Measurements from ENCODE around the gene EGFL7.

Gene EGFL7

DNA sequence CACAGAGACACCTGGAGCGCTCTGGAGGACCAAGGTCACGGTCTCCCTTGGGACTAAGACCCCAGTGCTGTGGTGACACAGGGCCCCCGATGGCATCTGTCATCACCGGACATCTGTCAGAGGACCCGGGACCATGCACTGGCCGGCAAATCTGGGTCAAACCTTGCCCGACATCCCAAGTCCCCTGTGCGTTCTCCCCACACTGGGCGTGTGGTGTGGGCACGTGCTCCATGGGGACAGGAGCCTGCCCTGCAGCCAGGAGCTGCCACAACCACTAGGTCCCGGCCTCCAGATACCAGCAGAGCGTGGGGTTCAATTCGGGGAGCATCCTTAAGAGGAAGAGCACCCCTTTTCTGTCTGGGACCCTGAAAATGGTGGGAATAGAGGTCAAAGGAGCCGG lies 21.0 kb downstream of the EGFL7 start:
- ChIA-PET POLR2A (no interaction called here), CTCF (interaction anchor here (4.2 kb wide), 1 partner anchor 12 kb away, joined by 48 read pairs; no protein-coding TSS in a partner anchor)
- H3K4me3 ChIP-seq (ENCODE audit: low read depth, low read length): no peak overlapping the region
- TF ChIP-seq, protein P1, sequence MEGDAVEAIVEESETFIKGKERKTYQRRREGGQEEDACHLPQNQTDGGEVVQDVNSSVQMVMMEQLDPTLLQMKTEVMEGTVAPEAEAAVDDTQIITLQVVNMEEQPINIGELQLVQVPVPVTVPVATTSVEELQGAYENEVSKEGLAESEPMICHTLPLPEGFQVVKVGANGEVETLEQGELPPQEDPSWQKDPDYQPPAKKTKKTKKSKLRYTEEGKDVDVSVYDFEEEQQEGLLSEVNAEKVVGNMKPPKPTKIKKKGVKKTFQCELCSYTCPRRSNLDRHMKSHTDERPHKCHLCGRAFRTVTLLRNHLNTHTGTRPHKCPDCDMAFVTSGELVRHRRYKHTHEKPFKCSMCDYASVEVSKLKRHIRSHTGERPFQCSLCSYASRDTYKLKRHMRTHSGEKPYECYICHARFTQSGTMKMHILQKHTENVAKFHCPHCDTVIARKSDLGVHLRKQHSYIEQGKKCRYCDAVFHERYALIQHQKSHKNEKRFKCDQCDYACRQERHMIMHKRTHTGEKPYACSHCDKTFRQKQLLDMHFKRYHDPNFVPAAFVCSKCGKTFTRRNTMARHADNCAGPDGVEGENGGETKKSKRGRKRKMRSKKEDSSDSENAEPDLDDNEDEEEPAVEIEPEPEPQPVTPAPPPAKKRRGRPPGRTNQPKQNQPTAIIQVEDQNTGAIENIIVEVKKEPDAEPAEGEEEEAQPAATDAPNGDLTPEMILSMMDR (IDR thresholded peaks at IDR 0.05; ENCODE audit: insufficient read depth, low read length, missing control alignments): no peak
- no peak for DNase-seq (ENCODE audit: low read depth, low spot score)

DNA sequence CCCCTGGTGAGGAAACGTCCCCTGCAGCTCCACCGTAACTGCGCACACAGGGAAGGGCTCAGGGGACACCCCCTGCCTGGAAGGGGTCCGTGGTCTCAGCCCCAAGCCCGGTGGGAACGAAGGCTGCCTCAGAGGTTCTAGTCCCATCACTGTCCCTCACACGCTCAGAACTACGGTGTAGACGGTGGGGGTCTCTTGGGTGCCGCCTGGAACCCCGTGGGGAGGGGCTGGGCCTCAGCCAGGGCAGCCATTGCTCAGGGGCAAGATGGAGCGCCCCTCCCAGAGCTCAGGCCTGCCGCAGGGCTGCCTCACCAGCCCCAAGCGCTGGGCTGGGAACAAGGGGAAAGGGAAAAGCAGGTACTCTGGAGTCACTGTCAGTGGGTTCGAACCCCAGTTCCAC lies 21.6 kb downstream of the EGFL7 start:
- TF ChIP-seq, protein P1 (IDR thresholded peaks at IDR 0.05; ENCODE audit: insufficient read depth, low read length, missing control alignments): no peak
- DNase-seq (ENCODE audit: low read depth, low spot score): no peak
- H3K4me3 ChIP-seq (ENCODE audit: low read depth, low read length): no peak overlapping the region
- POLR2A ChIA-PET: no interaction called here
- CTCF ChIA-PET: interaction anchor here (4.2 kb wide), 1 partner anchor 12 kb away, joined by 48 read pairs; no protein-coding TSS in a partner anchor

DNA sequence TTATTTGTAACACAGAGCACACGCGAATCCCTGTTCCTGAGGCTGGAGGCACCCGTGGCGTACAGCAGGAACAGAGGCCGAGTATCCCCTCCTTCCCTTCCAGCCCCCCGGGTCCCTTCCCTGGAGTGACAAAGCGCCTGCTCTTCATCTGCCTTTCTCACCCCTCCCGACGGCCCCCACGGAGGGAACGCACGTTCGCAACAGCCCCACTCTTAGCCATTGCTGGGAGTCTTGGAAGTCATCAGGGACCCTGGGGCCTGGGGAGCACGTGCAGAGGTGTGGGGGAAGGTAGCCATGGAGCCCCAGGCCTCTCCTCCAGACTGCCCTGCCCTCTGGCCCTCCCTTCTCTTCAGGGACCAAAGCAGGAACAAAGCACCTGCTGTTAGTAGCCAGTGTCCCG lies 22.1 kb downstream of the EGFL7 start:
- ChIA-PET POLR2A (no interaction called here), CTCF (interaction anchor here (2.9 to 4.2 kb wide), 2 partner anchors 12 to 13 kb away, joined by 21 to 48 read pairs; no protein-coding TSS in a partner anchor)
- H3K4me3 ChIP-seq (ENCODE audit: low read depth, low read length): no peak overlapping the region
- TF ChIP-seq, protein P1 (IDR thresholded peaks at IDR 0.05; ENCODE audit: insufficient read depth, low read length, missing control alignments): no peak
- no peak for DNase-seq (ENCODE audit: low read depth, low spot score)

DNA sequence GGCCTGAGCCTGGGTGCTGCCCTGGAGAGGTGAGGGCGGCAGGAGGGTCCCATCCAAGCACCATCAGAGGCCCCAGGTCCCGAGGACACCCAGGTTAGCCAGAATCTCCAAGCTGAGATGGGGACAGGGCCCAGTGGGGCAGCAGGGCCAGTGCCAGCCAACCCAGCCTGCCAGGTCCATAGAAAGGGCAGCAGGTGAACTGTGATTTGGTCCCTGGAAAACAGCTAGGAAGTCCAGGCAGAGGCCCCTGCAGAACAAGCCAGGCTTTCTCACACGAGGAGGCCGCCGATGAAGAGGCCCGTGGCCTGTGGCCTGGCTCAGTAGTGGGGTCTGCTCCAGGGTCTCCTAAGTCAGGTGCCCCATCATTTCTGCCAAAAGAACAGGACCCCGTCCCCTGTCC lies 22.5 kb downstream of the EGFL7 start:
- ChIA-PET CTCF (interaction anchor here (1.1 to 2.9 kb wide), 2 partner anchors 13 to 200 kb away, joined by 4 to 21 read pairs; no protein-coding TSS in a partner anchor), POLR2A (no interaction called here)
- TF ChIP-seq, protein P1 (IDR thresholded peaks at IDR 0.05; ENCODE audit: insufficient read depth, low read length, missing control alignments): no peak
- no peak overlapping the region for H3K4me3 ChIP-seq (ENCODE audit: low read depth, low read length)
- DNase-seq (ENCODE audit: low read depth, low spot score): no peak

DNA sequence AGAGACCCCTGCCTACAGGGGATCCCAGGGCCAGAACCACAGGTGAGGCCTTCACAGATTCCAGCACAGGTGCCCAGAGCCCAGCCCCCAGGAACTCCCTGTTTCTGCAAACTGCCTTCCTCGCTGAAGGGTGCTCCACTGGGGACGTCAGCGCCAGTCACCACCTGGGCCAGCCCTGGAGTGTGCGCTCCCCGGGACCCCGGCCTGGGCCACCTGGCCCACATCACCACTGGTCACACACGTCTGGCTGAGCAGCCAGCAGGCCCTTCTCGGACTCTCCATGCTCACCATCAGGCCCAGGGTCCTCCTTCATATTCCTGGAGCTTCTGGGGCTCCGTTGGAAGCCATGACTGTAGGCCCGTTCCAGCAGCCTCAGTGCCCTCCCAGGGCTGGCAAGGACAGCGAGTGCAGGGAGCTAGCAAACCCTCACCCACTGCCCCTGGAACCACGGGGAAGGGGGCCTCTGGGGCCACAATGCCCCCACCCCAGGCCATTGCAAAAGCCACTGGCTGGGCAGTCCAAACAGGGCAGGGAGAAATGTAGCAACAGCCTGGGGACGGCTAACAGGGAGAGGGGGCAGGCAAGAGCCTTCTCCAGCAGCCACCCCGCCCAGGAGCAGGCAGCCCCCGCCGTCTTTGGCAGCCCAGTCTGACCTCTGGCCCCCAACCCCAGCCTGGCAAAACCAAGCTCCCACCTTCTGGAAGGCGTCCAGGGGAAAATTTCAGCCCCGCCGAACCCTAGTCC lies 23.2 kb downstream of the EGFL7 start:
- CTCF ChIA-PET: interaction anchor here (0.5 to 2.9 kb wide), 3 partner anchors 14 to 201 kb away, joined by 3 to 21 read pairs (median 4); no protein-coding TSS in a partner anchor
- peak overlapping the region; percentile 70 for H3K4me3 ChIP-seq (ENCODE audit: low read depth, low read length)
- POLR2A ChIA-PET: interaction anchor here (1.0 kb wide), 1 partner anchor 42 kb away, joined by 8 read pairs; no protein-coding TSS in a partner anchor
- DNase-seq (ENCODE audit: low read depth, low spot score): no peak
- TF ChIP-seq, protein P1 (IDR thresholded peaks at IDR 0.05; ENCODE audit: insufficient read depth, low read length, missing control alignments): no peak

DNA sequence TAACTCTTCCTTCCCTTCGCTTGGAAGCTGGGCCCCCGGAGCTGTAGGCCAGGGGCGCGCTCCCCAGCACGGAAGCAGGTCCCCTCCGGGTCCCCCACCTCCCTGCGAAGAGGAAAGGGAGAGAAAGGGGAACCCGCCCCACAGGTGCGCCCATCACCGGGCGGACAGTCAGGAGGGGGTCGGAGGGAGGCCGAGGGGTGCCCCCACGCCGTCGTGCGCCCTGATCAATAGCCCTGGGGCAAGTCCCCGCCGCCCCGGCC lies 23.7 kb downstream of the EGFL7 start:
- TF ChIP-seq, protein P1 (IDR thresholded peaks at IDR 0.05; ENCODE audit: insufficient read depth, low read length, missing control alignments): no peak
- DNase-seq (ENCODE audit: low read depth, low spot score): no peak
- peak overlapping the region; percentile 70 for H3K4me3 ChIP-seq (ENCODE audit: low read depth, low read length)
- ChIA-PET POLR2A (interaction anchor here (1.0 kb wide), 1 partner anchor 42 kb away, joined by 8 read pairs; no protein-coding TSS in a partner anchor), CTCF (interaction anchor here (1.3 to 2.9 kb wide), 2 partner anchors 12 to 14 kb away, joined by 4 to 21 read pairs; no protein-coding TSS in a partner anchor)
